ENCODE measurements around the gene LRP2.

Gene LRP2

GRCh38 chr2:169105476-169105875 is 256.9 kb downstream of the LRP2 start:
- no peak for DNase-seq (ENCODE audit: extremely low read depth, insufficient read length)
- TF ChIP-seq CTCF (IDR thresholded peaks at IDR 0.05; ENCODE audit: insufficient read depth, low read length, poor library complexity, severe bottlenecking): no peak
- no peak overlapping the region for H3K4me3 ChIP-seq (replicated peaks; ENCODE audit: low read depth, low read length)
- no peaks in the 10 kb centered on the region for H3K36me3 ChIP-seq (ENCODE audit: control insufficient read depth, insufficient read depth, low read length)
- H3K27me3 ChIP-seq (replicated peaks; ENCODE audit: control insufficient read depth, insufficient read depth, low read length): no peaks in the 10 kb centered on the region

GRCh38 chr2:169104848-169105247 is 257.5 kb downstream of the LRP2 start:
- DNase-seq (ENCODE audit: extremely low read depth, insufficient read length): no peak
- Histone ChIP-seq H3K4me3 (replicated peaks; ENCODE audit: low read depth, low read length) (no peak overlapping the region), H3K27me3 (replicated peaks; ENCODE audit: control insufficient read depth, insufficient read depth, low read length) (no peaks in the 10 kb centered on the region), H3K36me3 (ENCODE audit: control insufficient read depth, insufficient read depth, low read length) (no peaks in the 10 kb centered on the region)
- no peak for TF ChIP-seq CTCF (IDR thresholded peaks at IDR 0.05; ENCODE audit: insufficient read depth, low read length, poor library complexity, severe bottlenecking)

GRCh38 chr2:169095621-169096105 is 266.7 kb downstream of the LRP2 start:
- no peaks in the 10 kb centered on the region for H3K36me3 ChIP-seq (ENCODE audit: control insufficient read depth, insufficient read depth, low read length)
- no peak for TF ChIP-seq CTCF (IDR thresholded peaks at IDR 0.05; ENCODE audit: insufficient read depth, low read length, poor library complexity, severe bottlenecking)
- no peaks in the 10 kb centered on the region; the same call in 1 of the 2 replicates for H3K27me3 ChIP-seq (replicated peaks; ENCODE audit: control insufficient read depth, insufficient read depth, low read length)
- H3K4me3 ChIP-seq (replicated peaks; ENCODE audit: low read depth, low read length): no peak overlapping the region
- no peak for DNase-seq (ENCODE audit: extremely low read depth, insufficient read length)

GRCh38 chr2:169094676-169095075 is 267.7 kb downstream of the LRP2 start:
- Histone ChIP-seq H3K4me3 (replicated peaks; ENCODE audit: low read depth, low read length) (no peak overlapping the region), H3K27me3 (replicated peaks; ENCODE audit: control insufficient read depth, insufficient read depth, low read length) (no peaks in the 10 kb centered on the region; the same call in 1 of the 2 replicates), H3K36me3 (ENCODE audit: control insufficient read depth, insufficient read depth, low read length) (no peaks in the 10 kb centered on the region)
- no peak for DNase-seq (ENCODE audit: extremely low read depth, insufficient read length)
- TF ChIP-seq CTCF (IDR thresholded peaks at IDR 0.05; ENCODE audit: insufficient read depth, low read length, poor library complexity, severe bottlenecking): no peak

- Histone ChIP-seq H3K36me3 (ENCODE audit: control insufficient read depth, insufficient read depth, low read length) (no peaks in the 10 kb centered on the region), H3K4me3 (replicated peaks; ENCODE audit: low read depth, low read length) (no peak overlapping the region), H3K27me3 (replicated peaks; ENCODE audit: control insufficient read depth, insufficient read depth, low read length) (no peaks in the 10 kb centered on the region; the same call in 1 of the 2 replicates)
- DNase-seq (ENCODE audit: extremely low read depth, insufficient read length): no peak
- TF ChIP-seq CTCF (IDR thresholded peaks at IDR 0.05; ENCODE audit: insufficient read depth, low read length, poor library complexity, severe bottlenecking): no peak
Measured at GRCh38 chr2:169093535-169093934, 268.8 kb downstream of the LRP2 start.

All from GM06990 (cell line).